Thyroid gland (tissue), 4 donors: ENCODE measurements around the gene CHM. TPM values are rescaled to one million over a fixed set of nuclear protein-coding genes. Genes with fewer than 3 reads are reported as not detected.
A peak's percentile ranks its signal among the peaks of the same experiment; 100 is the strongest.
"Not testable (repeated sequence)": the region's sequence is repeated elsewhere in the genome, so short reads cannot be mapped to it uniquely, and the experiment has no call there.

Experiments used
- DNase-seq, 2 donors: peaks; one replicate each; pipeline ENCODE4 v3.0.0-alpha.2; 2019
- H3K27ac ChIP-seq, 3 donors: fragments of 200-600 bp; sonication (generic); 1 replicate in 2 of 3; 2 replicates in 1 of 3; pipeline ENCODE4 v1.5.1; 2016 to 2019; ENCODE audit warnings: mild to moderate bottlenecking in 1 of 3, moderate library complexity in 1 of 3
- H3K27me3 ChIP-seq: fragments of 200-600 bp; sonication (generic); one replicate; pipeline ENCODE4 v1.5.1; 2019
- H3K36me3 ChIP-seq, 2 donors: fragments of 200-600 bp; sonication (generic); one replicate each; pipeline ENCODE4 v1.5.1; 2016 to 2019
- H3K4me1 ChIP-seq, 2 donors: fragments of 200-600 bp; sonication (generic); one replicate each; pipeline ENCODE4 v1.5.1; 2017 to 2019
- H3K4me3 ChIP-seq, 3 donors: fragments of 200-600 bp; sonication (generic); replicated peaks in 1 of 3; 1 replicate in 2 of 3; 2 replicates in 1 of 3; pipeline ENCODE4 v1.5.1; 2016; ENCODE audit warnings: mild to moderate bottlenecking in 1 of 3
- H3K9me3 ChIP-seq: fragments of 200-600 bp; sonication (generic); one replicate; pipeline ENCODE4 v1.5.1; 2017
- CTCF ChIP-seq, 6 experiments: fragments of 200-600 bp in 3 of 6; fragments of 450-650 bp in 3 of 6; sonication (generic) in 3 of 6; IDR thresholded peaks; one replicate each; pipeline ENCODE4 v1.5.1; 2016 to 2019; ENCODE audit warnings: antibody characterized with exemption in 6 of 6, mild to moderate bottlenecking in 2 of 6, inconsistent platforms in 1 of 6, moderate library complexity in 1 of 6
- POLR2A ChIP-seq, 2 donors: fragments of 450-650 bp; IDR thresholded peaks; one replicate each; pipeline ENCODE4 v1.6.1; 2017; ENCODE audit warnings: antibody characterized with exemption in 2 of 2, mild to moderate bottlenecking in 2 of 2, moderate library complexity in 1 of 2
- WGBS, 2 donors: methylation state at CpG; one replicate each; pipeline ENCODE4 v1.1.5; 2017; 5-methylcytosine and 5-hydroxymethylcytosine counted together
- intact Hi-C: fragments of 100-400 bp; cut with DNase I; formaldehyde crosslinking; loops from one replicate; pipeline ENCODE4 v1.15.1; 2023
- total RNA-seq, 4 donors: library from RNA; depleted of rRNA; stranded (reverse); fragments of >200 nt; gene quantifications; one replicate each; pipeline ENCODE4 v1.2.3, GENCODE V29; 2016

CHM gene
- total RNA-seq, 4 donors from 2014 or later = 25.1 to 33.6 (median 30.8) TPM

GRCh38 chrX:86012188-86012587, 35.2 kb downstream of the CHM start:
- TF ChIP-seq POLR2A (IDR thresholded peaks at IDR 0.05) (no peak), CTCF (IDR thresholded peaks at IDR 0.05) (no peak)

GRCh38 chrX:86009803-86010202, 37.6 kb downstream of the CHM start:
- H3K9me3 ChIP-seq, H3K27ac ChIP-seq, H3K27me3 ChIP-seq, DNase-seq, H3K4me1 ChIP-seq, H3K36me3 ChIP-seq, intact Hi-C loops, H3K4me3 ChIP-seq: not testable (repeated sequence)
- WGBS, 2 donors = 100% methylated on average over 1 of the region's 1 CpG; no CpG with 5 or more reads in 1 of the 2 donors

More at GRCh38 chrX:86012188-86012587, 35.2 kb downstream of the CHM start:
- Histone ChIP-seq H3K27me3 (no peaks in the 10 kb centered on the region), H3K27ac (no peak overlapping the region), H3K4me3 (no peak overlapping the region), H3K36me3 (no peaks in the 10 kb centered on the region), H3K4me1 (no peaks in the 10 kb centered on the region), H3K9me3 (no peaks in the 10 kb centered on the region)
- 100% methylated on average over 1 of the region's 1 CpG for WGBS, 2 donors
- no peak for DNase-seq
- intact Hi-C loops = no loop called here

GRCh38 chrX:86007891-86008290, 39.5 kb downstream of the CHM start:
- WGBS, 2 donors = 96 to 100% methylated on average over 3 to 4 of the region's 4 CpGs
- H3K36me3 ChIP-seq, H3K4me3 ChIP-seq, H3K9me3 ChIP-seq, H3K27me3 ChIP-seq, DNase-seq, H3K27ac ChIP-seq, H3K4me1 ChIP-seq, intact Hi-C loops: not testable (repeated sequence)

GRCh38 chrX:86002076-86002896, 45.1 kb downstream of the CHM start:
- intact Hi-C loops = no loop called here
- Histone ChIP-seq H3K27me3 (no peaks in the 10 kb centered on the region), H3K36me3 (no peaks in the 10 kb centered on the region), H3K9me3 (no peaks in the 10 kb centered on the region), H3K27ac (no peak overlapping the region), H3K4me1 (no peaks in the 10 kb centered on the region), H3K4me3 (no peak overlapping the region)
- DNase-seq = peak in 1 of 2 donors; percentile 2
- TF ChIP-seq CTCF (IDR thresholded peaks at IDR 0.05) (no peak), POLR2A (IDR thresholded peaks at IDR 0.05) (no peak)
- WGBS, 2 donors = 73 to 77% methylated on average over 7 to 11 of the region's 12 CpGs

- intact Hi-C loops = no loop called here
These were observed 48.4 kb downstream of the CHM start for GRCh38 chrX:85998954-85999353.

More at GRCh38 chrX:85998954-85999353, 48.4 kb downstream of the CHM start:
- H3K4me3 ChIP-seq = no peak overlapping the region
- TF ChIP-seq POLR2A (IDR thresholded peaks at IDR 0.05) (no peak), CTCF (IDR thresholded peaks at IDR 0.05) (no peak)
- no peaks in the 10 kb centered on the region for H3K27me3 ChIP-seq
- H3K4me1 ChIP-seq = no peaks in the 10 kb centered on the region
- DNase-seq = no peak
- H3K27ac ChIP-seq = no peak overlapping the region
- H3K9me3 ChIP-seq = no peaks in the 10 kb centered on the region
- no peaks in the 10 kb centered on the region for H3K36me3 ChIP-seq
